GM23338 (cell line): ENCODE measurements around the gene NLGN1. TPM values are rescaled to one million over a fixed set of nuclear protein-coding genes. Genes with fewer than 3 reads are reported as not detected.

Source experiments
- ATAC-seq: fragments of 200-7000 bp; cut with Tn5 transposase; 3 replicates; pipeline ENCODE4 v1.9.1; 2020
- DNase-seq: peaks from one replicate; pipeline ENCODE4 v3.0.0-alpha.2; 2015; ENCODE audit warnings: low spot score
- H2AFZ ChIP-seq: fragments of 200-600 bp; sonication (generic); 2 replicates; pipeline ENCODE4 v1.8.0; 2016; ENCODE audit warnings: antibody characterized with exemption, mild to moderate bottlenecking, moderate library complexity
- H3F3A ChIP-seq: fragments of 200-600 bp; sonication (generic); replicated peaks from 2 replicates; pipeline ENCODE4 v1.8.0; 2017; ENCODE audit warnings: antibody characterized with exemption, mixed run types, low read depth
- H3K27ac ChIP-seq: fragments of 200-600 bp; sonication (generic); 2 replicates; pipeline ENCODE4 v1.6.1; 2016; ENCODE audit warnings: low read depth
- H3K27me3 ChIP-seq: fragments of 200-600 bp; sonication (generic); 2 replicates; pipeline ENCODE4 v1.8.0; 2016; ENCODE audit warnings: mild to moderate bottlenecking, mixed run types, moderate library complexity; ENCODE audit not compliant: insufficient read depth
- H3K36me3 ChIP-seq: fragments of 200-600 bp; sonication (generic); 2 replicates; pipeline ENCODE4 v1.8.0; 2016; ENCODE audit warnings: mild to moderate bottlenecking; ENCODE audit not compliant: insufficient read depth
- H3K4me1 ChIP-seq: fragments of 200-600 bp; sonication (generic); 2 replicates; pipeline ENCODE4 v1.8.0; 2016; ENCODE audit warnings: mild to moderate bottlenecking, moderate library complexity; ENCODE audit not compliant: insufficient read depth
- H3K4me2 ChIP-seq: fragments of 200-600 bp; sonication (generic); 2 replicates; pipeline ENCODE4 v1.7.1; 2017; ENCODE audit warnings: mixed run types
- H3K4me3 ChIP-seq: fragments of 200-600 bp; sonication (generic); 2 replicates; pipeline ENCODE4 v1.6.1; 2016; ENCODE audit warnings: mixed run types
- H3K79me2 ChIP-seq: fragments of 200-600 bp; sonication (generic); replicated peaks from 2 replicates; pipeline ENCODE4 v1.8.0; 2017; ENCODE audit warnings: mild to moderate bottlenecking; ENCODE audit not compliant: insufficient read depth
- H3K9me2 ChIP-seq: fragments of 200-600 bp; sonication (generic); 2 replicates; pipeline ENCODE4 v1.8.0; 2017; ENCODE audit not compliant: insufficient read depth
- H4K20me1 ChIP-seq: fragments of 200-600 bp; sonication (generic); replicated peaks from 2 replicates; pipeline ENCODE4 v1.8.0; 2017; ENCODE audit warnings: mild to moderate bottlenecking; ENCODE audit not compliant: insufficient read depth
- H3K27ac Mint-ChIP-seq: 2 replicates; pipeline ENCODE4 v1.8.0; 2020; ENCODE audit warnings: inconsistent platforms, mild to moderate bottlenecking, moderate library complexity, mixed read lengths
- H3K27me3 Mint-ChIP-seq: 3 replicates; pipeline ENCODE4 v1.8.0; 2022; ENCODE audit warnings: low read depth, mild to moderate bottlenecking, moderate library complexity, mixed read lengths, inconsistent platforms; ENCODE audit not compliant: insufficient read depth, poor library complexity
- H3K36me3 Mint-ChIP-seq: 3 replicates; pipeline ENCODE4 v1.8.0; 2021; ENCODE audit warnings: low read depth, mild to moderate bottlenecking, inconsistent platforms, moderate library complexity, mixed read lengths
- H3K4me1 Mint-ChIP-seq: 3 replicates; pipeline ENCODE4 v1.8.0; 2020; ENCODE audit warnings: mild to moderate bottlenecking, inconsistent platforms, mixed read lengths
- H3K4me3 Mint-ChIP-seq: 3 replicates; pipeline ENCODE4 v1.8.0; 2021; ENCODE audit warnings: moderate library complexity, mild to moderate bottlenecking, inconsistent platforms, mixed read lengths
- H3K9me3 Mint-ChIP-seq: 3 replicates; pipeline ENCODE4 v1.8.0; 2020; ENCODE audit warnings: moderate library complexity, mild to moderate bottlenecking, inconsistent platforms, mixed read lengths
- CTCF ChIP-seq, 2 experiments: fragments of 200-600 bp in 1 of 2; sonication (generic) in 1 of 2; conservative IDR thresholded peaks; 2 replicates each; pipeline versions ENCODE4 v1.5.1 to v1.6.1; 2016 to 2017; ENCODE audit warnings: antibody characterized with exemption in 2 of 2, low read depth in 2 of 2, mild to moderate bottlenecking in 2 of 2, moderate library complexity in 1 of 2
- EZH2phosphoT487 ChIP-seq: fragments of 200-600 bp; sonication (generic); IDR thresholded peaks from one replicate; pipeline ENCODE4 v1.8.1; 2018; ENCODE audit warnings: antibody characterized with exemption; ENCODE audit not compliant: unreplicated experiment
- JUNB ChIP-seq: IDR thresholded peaks from one replicate; pipeline ENCODE4 v1.6.1; 2016; ENCODE audit warnings: antibody characterized with exemption; ENCODE audit not compliant: unreplicated experiment
- NANOG ChIP-seq: IDR thresholded peaks from 2 replicates; pipeline ENCODE4 v1.6.1; 2016; ENCODE audit warnings: antibody characterized with exemption, borderline replicate concordance
- POLR2AphosphoS5 ChIP-seq: IDR thresholded peaks from 2 replicates; pipeline ENCODE4 v1.6.1; 2016; ENCODE audit warnings: antibody characterized with exemption, low read depth
- REST ChIP-seq: IDR thresholded peaks from one replicate; pipeline ENCODE4 v1.6.1; 2018; ENCODE audit warnings: antibody characterized with exemption; ENCODE audit not compliant: unreplicated experiment
- ZNF114 ChIP-seq: fragments of 250-450 bp; sonication (Bioruptor Pico); IDR thresholded peaks from 2 replicates; pipeline ENCODE4 v1.5.0; 2020; ENCODE audit warnings: mild to moderate bottlenecking, moderate library complexity
- ZNF331 ChIP-seq: fragments of 250-450 bp; sonication (Bioruptor Pico); IDR thresholded peaks from 2 replicates; pipeline ENCODE4 v1.5.0; 2020; ENCODE audit warnings: low read depth, mild to moderate bottlenecking, moderate library complexity
- ZNF462 ChIP-seq: fragments of 250-450 bp; sonication (Bioruptor Pico); IDR thresholded peaks from 2 replicates; pipeline ENCODE4 v1.5.0; 2020; ENCODE audit warnings: mild to moderate bottlenecking, moderate library complexity
- polyA plus RNA-seq: library from polyadenylated mRNA; unstranded; fragments of >200 nt; fragmentation: Nextera tagmentation; extraction: Ambion mirVana; gene quantifications from 2 replicates; pipeline ENCODE4 v1.2.1, GENCODE V29; 2016
- total RNA-seq: library from RNA; depleted of rRNA; stranded (reverse); fragments of >200 nt; shearing (Covaris generic); gene quantifications from 2 replicates; pipeline ENCODE4 v1.2.3, GENCODE V29; 2014

The NLGN1 gene
- total and polyA plus RNA-seq, 2 experiments from 2014 or later: 6.5 to 18.6 TPM

GRCh38 chr3:173639098-173639497 lies 241.6 kb downstream of the NLGN1 start (continued):
- no peak for TF ChIP-seq ZNF462
- TF ChIP-seq REST: no peak
- TF ChIP-seq JUNB: no peak

- H3K36me3 Mint-ChIP-seq: no peaks in the 10 kb centered on the region
- no peak overlapping the region for H3K4me3 Mint-ChIP-seq
- no peaks in the 10 kb centered on the region; the same call in 2 of the 3 replicates for H3K4me1 Mint-ChIP-seq
- H3K27ac Mint-ChIP-seq: no peak overlapping the region
- H3K36me3 ChIP-seq: no peaks in the 10 kb centered on the region
- H2AFZ ChIP-seq: no peak overlapping the region
- no peaks in the 10 kb centered on the region for H3K4me1 ChIP-seq
- H3K79me2 ChIP-seq: no peaks in the 10 kb centered on the region
- H3K9me3 Mint-ChIP-seq: no peaks in the 10 kb centered on the region
- no peaks in the 10 kb centered on the region for H3K9me2 ChIP-seq
- DNase-seq (no peak), ATAC-seq (no peak)
- H3K27me3 ChIP-seq: no peaks in the 10 kb centered on the region
- no peaks in the 10 kb centered on the region for H4K20me1 ChIP-seq
- TF ChIP-seq JUNB (no peak), NANOG (no peak), EZH2phosphoT487 (no peak), ZNF331 (CRISPR knock-in tag) (no peak), POLR2AphosphoS5 (no peak), ZNF114 (no peak), CTCF (conservative IDR thresholded peaks at IDR 0.05; ENCODE audit: low read depth in 2 of 2) (no peak)
- H3K27me3 Mint-ChIP-seq: peaks cover 9% of the 10 kb centered on the region
- H3K4me3 ChIP-seq: no peak overlapping the region
- H3K27ac ChIP-seq: no peak overlapping the region
- H3F3A ChIP-seq: no peaks in the 10 kb centered on the region
- no peak overlapping the region for H3K4me2 ChIP-seq
Observed at GRCh38 chr3:173641696-173642095, 244.2 kb downstream of the NLGN1 start.
